Loucy (cell line): ENCODE results near the gene KLK10.

ENCODE experiments used
- H2AFZ ChIP-seq: fragments of 200-600 bp; sonication (generic); 2 replicates; pipeline ENCODE4 v1.6.0; 2016; ENCODE audit warnings: antibody characterized with exemption, mild to moderate bottlenecking, low read length, moderate library complexity
- H3F3A ChIP-seq: fragments of 200-600 bp; 2 replicates; pipeline ENCODE4 v1.6.0; 2016; ENCODE audit warnings: antibody characterized with exemption, low read depth, mild to moderate bottlenecking
- H3K27me3 ChIP-seq: fragments of 200-600 bp; sonication (generic); 2 replicates; pipeline ENCODE4 v1.6.1; 2014; ENCODE audit warnings: low read length, mild to moderate bottlenecking; ENCODE audit not compliant: insufficient read depth, poor library complexity, severe bottlenecking
- H3K36me3 ChIP-seq: fragments of 200-600 bp; sonication (generic); 2 replicates; pipeline ENCODE4 v1.6.1; 2016; ENCODE audit warnings: low read length; ENCODE audit not compliant: insufficient read depth
- H3K4me1 ChIP-seq: fragments of 200-600 bp; sonication (generic); 2 replicates; pipeline ENCODE4 v1.5.1; 2014; ENCODE audit warnings: low read length, mild to moderate bottlenecking; ENCODE audit not compliant: insufficient read depth, poor library complexity, severe bottlenecking
- H3K4me2 ChIP-seq: fragments of 200-600 bp; sonication (generic); 2 replicates; pipeline ENCODE4 v1.6.0; 2014; ENCODE audit warnings: antibody characterized with exemption, low read length, low read depth, mild to moderate bottlenecking; ENCODE audit not compliant: poor library complexity, severe bottlenecking
- H3K4me3 ChIP-seq: fragments of 200-600 bp; sonication (generic); 2 replicates; pipeline ENCODE4 v1.5.1; 2014; ENCODE audit warnings: low read length, mild to moderate bottlenecking, mixed read lengths; ENCODE audit not compliant: poor library complexity, severe bottlenecking
- H3K79me2 ChIP-seq: fragments of 200-600 bp; sonication (generic); 2 replicates; pipeline ENCODE4 v1.6.1; 2014; ENCODE audit warnings: low read length; ENCODE audit not compliant: insufficient read depth
- H3K9ac ChIP-seq: fragments of 200-600 bp; sonication (generic); 2 replicates; pipeline ENCODE4 v1.6.0; 2014; ENCODE audit warnings: mild to moderate bottlenecking, low read depth, low read length, moderate library complexity; ENCODE audit not compliant: poor library complexity, severe bottlenecking
- H3K9me2 ChIP-seq: fragments of 200-600 bp; sonication (generic); replicated peaks from 2 replicates; pipeline ENCODE4 v1.6.1; 2016; ENCODE audit warnings: low read depth, low read length, mixed read lengths
- H3K9me3 ChIP-seq: fragments of 200-600 bp; sonication (generic); 2 replicates; pipeline ENCODE4 v1.6.1; 2014; ENCODE audit warnings: mild to moderate bottlenecking, antibody characterized with exemption, low read length, low read depth; ENCODE audit not compliant: insufficient read depth
- H4K20me1 ChIP-seq: fragments of 200-600 bp; sonication (generic); 2 replicates; pipeline ENCODE4 v1.6.0; 2014; ENCODE audit warnings: antibody characterized with exemption, low read length, mild to moderate bottlenecking; ENCODE audit not compliant: insufficient read depth, poor library complexity, severe bottlenecking
- CTCF ChIP-seq: fragments of 200-600 bp; sonication (generic); conservative IDR thresholded peaks from 2 replicates; pipeline ENCODE4 v1.5.1; 2014; ENCODE audit warnings: mild to moderate bottlenecking, antibody characterized with exemption, low read length
- EZH2phosphoT487 ChIP-seq: fragments of 200-600 bp; IDR thresholded peaks from 2 replicates; pipeline ENCODE4 v1.6.1; 2018; ENCODE audit warnings: antibody characterized with exemption, mild to moderate bottlenecking, moderate library complexity, borderline replicate concordance

The KLK10 gene

GRCh38 chr19:50982186-50982585 lies 37.3 kb downstream of the KLK10 start:
- no peak overlapping the region for H3K4me3 ChIP-seq
- H3K9me3 ChIP-seq = no peaks in the 10 kb centered on the region; the same call in 1 of the 2 replicates
- H3F3A ChIP-seq = no peaks in the 10 kb centered on the region
- H3K4me2 ChIP-seq = no peak overlapping the region
- no peaks in the 10 kb centered on the region for H3K4me1 ChIP-seq
- H3K9ac ChIP-seq = no peak overlapping the region
- H3K9me2 ChIP-seq = no peaks in the 10 kb centered on the region
- H2AFZ ChIP-seq = no peak overlapping the region
- no peaks in the 10 kb centered on the region for H4K20me1 ChIP-seq
- no peaks in the 10 kb centered on the region for H3K36me3 ChIP-seq
- TF ChIP-seq EZH2phosphoT487 (no peak), CTCF (no peak)
- no peaks in the 10 kb centered on the region for H3K79me2 ChIP-seq
- H3K27me3 ChIP-seq = no peaks in the 10 kb centered on the region

DNA sequence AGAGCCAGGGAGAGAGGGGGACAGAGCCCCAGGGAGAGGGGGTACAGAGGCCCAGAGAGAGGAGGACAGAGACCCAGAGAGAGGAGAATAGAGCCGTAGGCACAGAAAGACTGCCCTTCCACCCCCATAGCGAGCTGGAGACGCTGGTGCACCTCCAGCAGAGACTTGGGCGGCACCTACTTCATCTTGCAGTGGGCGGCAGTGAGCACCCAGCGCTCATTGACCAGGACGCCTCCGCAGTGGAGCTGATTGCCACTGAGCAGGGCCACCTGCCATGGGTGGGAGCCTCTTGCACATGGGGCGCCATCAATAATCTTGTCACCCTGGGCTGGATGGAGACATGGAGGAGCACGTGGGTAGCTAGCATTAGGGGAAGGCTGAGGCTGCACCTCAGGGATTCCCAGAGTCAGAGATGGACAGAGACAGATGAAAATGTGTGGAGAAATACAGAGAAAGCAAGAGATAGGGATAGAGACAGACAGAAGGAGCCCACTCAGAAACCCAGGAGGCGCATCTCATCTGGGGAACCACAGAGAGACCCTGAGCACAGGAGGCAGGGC lies 37.8 kb downstream of the KLK10 start:
- no peak for TF ChIP-seq CTCF
- TF ChIP-seq EZH2phosphoT487 = no peak
- Histone ChIP-seq H3K4me2 (no peak overlapping the region), H4K20me1 (no peaks in the 10 kb centered on the region), H3K4me1 (no peaks in the 10 kb centered on the region), H3K27me3 (no peaks in the 10 kb centered on the region), H3K9ac (no peak overlapping the region), H3K4me3 (no peak overlapping the region), H3F3A (no peaks in the 10 kb centered on the region), H3K79me2 (no peaks in the 10 kb centered on the region), H3K9me2 (no peaks in the 10 kb centered on the region), H2AFZ (no peak overlapping the region), H3K36me3 (no peaks in the 10 kb centered on the region), H3K9me3 (no peaks in the 10 kb centered on the region; the same call in 1 of the 2 replicates)

DNA sequence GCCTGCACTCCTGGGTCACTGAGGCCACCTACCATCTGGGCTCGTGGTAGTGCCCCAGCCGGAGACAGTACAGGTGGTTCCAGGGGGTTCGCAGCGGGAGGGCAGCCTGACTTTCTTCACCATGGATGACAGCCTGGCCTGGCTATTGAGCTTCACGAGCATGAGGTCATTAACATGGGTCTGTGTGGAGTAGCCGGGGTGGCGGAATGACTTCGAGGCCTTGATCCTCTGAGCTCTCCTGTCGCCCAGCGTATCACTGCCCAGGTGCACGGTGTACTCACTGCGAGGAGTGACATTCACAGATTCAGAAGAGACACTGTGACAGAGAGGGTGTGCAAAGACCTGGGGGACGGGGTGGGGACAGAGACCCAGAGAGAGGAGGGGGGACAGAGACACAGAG lies 39.3 kb downstream of the KLK10 start:
- Histone ChIP-seq H3K4me3 (no peak overlapping the region), H3K9me3 (no peaks in the 10 kb centered on the region), H3K4me1 (no peaks in the 10 kb centered on the region), H2AFZ (no peak overlapping the region), H3K27me3 (no peaks in the 10 kb centered on the region), H3F3A (no peaks in the 10 kb centered on the region), H4K20me1 (no peaks in the 10 kb centered on the region), H3K79me2 (no peaks in the 10 kb centered on the region), H3K4me2 (no peak overlapping the region), H3K9ac (no peak overlapping the region), H3K36me3 (no peaks in the 10 kb centered on the region), H3K9me2 (no peaks in the 10 kb centered on the region)
- TF ChIP-seq EZH2phosphoT487 (no peak), CTCF (no peak)
